AG09319 (cell line): ENCODE measurements around the gene TIMM10B.

Experiments used
- DNase-seq: peaks from one replicate; pipeline ENCODE4 v3.0.0-alpha.2; 2010; ENCODE audit warnings: low read depth; ENCODE audit errors: extremely low read depth
- CTCF ChIP-seq: IDR thresholded peaks from 2 replicates; pipeline ENCODE4 v1.5.1; 2011; ENCODE audit warnings: low read depth, mild to moderate bottlenecking, inconsistent platforms, low read length, moderate library complexity

TIMM10B gene

DNA sequence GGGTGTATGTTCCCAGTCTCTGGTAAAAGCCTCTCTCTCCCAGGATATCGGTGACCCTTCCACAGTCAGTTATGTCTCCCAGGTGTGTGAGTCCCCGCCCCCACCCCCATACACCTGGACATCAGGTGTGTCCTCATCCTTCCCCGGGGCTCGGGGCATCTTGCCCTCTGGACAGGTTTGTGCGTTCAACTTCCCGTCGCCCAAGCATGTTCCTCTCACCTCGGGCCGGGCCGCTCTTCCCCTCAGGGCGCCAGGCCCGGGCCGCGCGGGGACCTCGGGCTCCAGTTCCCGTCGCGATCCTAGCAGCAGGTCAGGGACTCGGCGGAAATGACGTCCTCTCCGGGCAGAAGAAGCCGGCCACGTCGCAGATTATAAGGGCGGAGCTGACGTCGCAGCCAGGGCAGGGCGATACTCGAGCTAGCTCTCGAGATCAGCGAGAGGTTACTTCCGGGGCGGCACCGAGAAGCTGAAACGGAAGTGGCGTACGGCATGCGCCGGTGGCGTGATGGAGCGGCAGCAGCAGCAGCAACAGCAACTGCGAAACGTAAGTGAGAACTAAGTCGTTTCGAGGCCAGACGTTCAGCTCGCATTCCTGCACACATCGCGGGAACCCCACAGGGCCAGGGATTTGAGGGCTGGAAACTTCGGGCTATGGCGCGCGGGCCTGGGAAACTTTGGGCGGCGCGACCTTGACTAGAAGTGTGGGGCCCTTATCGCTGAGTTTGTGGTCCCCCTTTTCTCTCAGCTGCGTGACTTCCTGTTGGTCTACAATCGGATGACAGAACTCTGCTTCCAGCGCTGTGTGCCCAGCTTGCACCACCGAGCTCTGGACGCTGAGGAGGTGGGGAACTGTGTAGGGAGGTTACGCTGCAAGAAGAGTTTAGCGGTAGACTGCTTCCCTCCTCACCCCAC lies at the start of gene TIMM10B, which contains the start of gene ARFIP2:
Gene TIMM10B (plus strand): TSS at position 490 of the 912 bp plus-strand sequence. CDS start 16 bp downstream, at position 506.
Gene ARFIP2 (minus strand): TSS at position 320 of the 912 bp plus-strand sequence. CDS start 910 bp downstream, outside the sequence.
- DNase-seq, result peak; percentile 93

DNA sequence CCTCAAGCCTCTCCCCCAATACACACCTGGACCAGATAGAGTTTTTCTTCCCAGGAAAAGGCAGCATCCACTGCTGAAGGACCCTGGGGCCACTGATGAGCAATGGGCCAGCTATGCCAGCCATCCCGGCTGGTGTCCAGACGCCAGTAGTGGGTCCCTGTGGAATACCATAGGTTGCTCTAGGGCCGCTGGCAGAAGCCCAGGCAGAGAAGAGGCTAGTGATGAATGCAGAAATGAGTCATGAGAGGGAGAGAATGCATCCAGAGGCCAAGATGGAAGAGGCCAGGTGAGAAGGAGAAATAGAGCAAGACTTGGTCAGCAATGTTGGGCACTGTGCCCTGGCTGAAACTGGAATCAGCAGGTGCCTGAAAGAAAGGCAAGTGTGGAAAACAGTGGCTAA lies 49.4 kb upstream of the TIMM10B start:
- DNase-seq, result peak; percentile 16
- no peak for TF ChIP-seq CTCF

More for the DNA sequence above, at the start of gene TIMM10B, which contains the start of gene ARFIP2:
- no peak for TF ChIP-seq CTCF

DNA sequence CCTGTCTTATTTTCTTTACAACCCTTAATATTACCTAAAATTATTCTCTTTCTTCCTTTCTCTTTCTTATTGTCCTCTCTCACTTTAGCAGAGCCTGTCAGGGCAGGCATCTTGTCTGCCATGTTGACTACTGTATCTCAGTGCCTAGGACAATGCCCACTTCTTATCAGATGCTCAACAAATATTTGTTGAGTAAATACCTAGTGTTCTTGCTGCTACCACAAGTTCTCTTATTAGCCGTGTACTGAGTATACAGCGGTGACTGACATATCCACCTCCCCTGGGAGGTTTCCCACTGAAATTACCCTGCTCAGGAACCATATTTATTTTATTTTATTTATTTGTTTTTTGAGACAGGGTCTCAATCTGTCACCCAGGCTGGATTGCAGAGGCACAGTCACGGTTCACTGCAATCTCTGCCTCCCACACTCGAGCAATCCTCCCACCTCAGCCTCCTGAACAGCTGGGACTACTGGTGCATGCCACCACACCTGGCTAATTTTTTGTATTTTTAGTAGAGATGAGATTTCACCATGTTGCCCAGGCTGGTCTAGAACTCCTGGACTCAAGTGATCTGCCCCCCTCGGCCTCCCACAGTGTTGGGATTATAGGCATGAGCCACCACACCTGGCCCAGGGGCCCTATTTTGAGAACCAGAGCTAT lies 47.2 kb upstream of the TIMM10B start:
- DNase-seq, result no peak

DNA sequence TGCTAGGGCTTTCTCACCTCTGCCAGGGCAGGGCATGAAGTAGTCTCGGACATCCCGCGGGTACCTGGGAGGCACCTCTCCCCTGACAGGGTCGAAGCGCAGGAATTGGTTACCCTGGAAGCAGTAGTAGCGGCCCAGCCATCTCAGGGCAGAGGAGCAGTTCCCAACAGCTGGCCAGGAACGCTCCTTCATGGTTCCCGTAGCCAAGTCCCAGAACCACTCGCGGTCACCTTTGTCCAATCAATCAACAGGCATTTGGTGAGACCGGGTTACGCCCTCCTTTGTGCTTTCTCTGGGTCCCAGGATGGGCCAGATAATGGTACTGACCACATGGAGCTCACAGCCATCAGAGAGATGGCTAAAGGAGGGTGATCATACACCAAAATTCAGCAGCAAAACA lies 43.9 kb upstream of the TIMM10B start:
- no peak for TF ChIP-seq CTCF
- DNase-seq, result no peak

More for the DNA sequence above, 47.2 kb upstream of the TIMM10B start:
- TF ChIP-seq CTCF, result no peak

DNA sequence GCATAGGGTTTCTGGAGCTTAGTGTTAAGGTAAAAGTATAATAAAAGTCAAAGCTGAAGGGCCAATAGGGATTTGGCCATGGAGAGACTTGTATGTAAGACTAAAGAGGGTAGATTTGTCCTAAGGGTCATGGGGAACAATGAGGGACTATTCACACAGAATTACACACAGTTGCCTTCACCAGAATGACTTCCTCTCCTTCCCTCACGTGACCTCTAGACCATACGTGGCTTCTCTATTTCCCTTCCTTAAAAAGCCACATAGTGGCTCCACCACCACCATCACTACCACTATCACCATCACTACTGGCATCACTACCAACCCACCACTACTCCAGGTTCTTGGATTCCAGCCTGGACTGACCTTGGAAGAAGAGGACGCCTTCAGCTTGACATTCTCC lies 43.3 kb upstream of the TIMM10B start:
- DNase-seq, result no peak

DNA sequence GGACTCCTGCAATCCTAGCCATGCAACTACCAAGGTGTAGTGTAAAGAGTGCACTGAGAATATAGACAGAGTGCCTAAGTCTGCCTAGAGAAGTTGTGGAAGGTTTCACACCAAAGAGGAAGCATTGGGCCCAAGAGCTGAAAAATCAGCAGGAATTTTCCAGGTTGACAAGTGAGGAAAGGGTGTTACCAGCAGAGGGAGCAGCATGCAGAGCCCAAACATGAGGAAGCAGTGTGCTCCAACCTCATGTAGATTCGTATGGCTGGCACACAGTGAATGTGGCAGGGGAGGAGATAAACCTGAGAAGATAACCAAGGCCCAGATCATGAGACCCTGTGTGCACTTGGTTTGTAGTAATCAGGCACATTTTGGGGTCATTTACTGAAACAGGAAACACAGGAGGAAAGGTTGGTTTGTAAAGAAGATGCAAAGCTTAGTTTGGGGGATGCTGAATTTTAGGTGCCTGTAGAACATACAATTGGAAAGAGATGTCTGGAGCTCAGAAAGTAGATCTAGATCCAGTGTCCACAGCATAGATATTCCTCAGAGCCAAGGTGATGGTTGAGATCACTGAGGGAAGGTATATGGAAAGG lies 42.2 kb upstream of the TIMM10B start:
- DNase-seq, result peak; percentile 20
- peak; percentile 74 for TF ChIP-seq CTCF

More for the DNA sequence above, 43.3 kb upstream of the TIMM10B start:
- TF ChIP-seq CTCF, result no peak
